K562 treated with DMSO at 1 percent for 12 hours (cell line): ENCODE measurements around the gene STX16. TPM values are rescaled to one million over a fixed set of nuclear protein-coding genes. Genes with fewer than 3 reads are reported as not detected.

Experiments
- total RNA-seq: library from RNA; unstranded; fragments of 300-600 nt; gene quantifications from 2 replicates; pipeline ENCODE4 v1.2.3, GENCODE V29; 2022; ENCODE audit not compliant: insufficient read depth

Gene STX16, protein sequence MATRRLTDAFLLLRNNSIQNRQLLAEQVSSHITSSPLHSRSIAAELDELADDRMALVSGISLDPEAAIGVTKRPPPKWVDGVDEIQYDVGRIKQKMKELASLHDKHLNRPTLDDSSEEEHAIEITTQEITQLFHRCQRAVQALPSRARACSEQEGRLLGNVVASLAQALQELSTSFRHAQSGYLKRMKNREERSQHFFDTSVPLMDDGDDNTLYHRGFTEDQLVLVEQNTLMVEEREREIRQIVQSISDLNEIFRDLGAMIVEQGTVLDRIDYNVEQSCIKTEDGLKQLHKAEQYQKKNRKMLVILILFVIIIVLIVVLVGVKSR
- total RNA-seq, result 15.7 and 38.8 TPM in 2 replicates

DNA sequence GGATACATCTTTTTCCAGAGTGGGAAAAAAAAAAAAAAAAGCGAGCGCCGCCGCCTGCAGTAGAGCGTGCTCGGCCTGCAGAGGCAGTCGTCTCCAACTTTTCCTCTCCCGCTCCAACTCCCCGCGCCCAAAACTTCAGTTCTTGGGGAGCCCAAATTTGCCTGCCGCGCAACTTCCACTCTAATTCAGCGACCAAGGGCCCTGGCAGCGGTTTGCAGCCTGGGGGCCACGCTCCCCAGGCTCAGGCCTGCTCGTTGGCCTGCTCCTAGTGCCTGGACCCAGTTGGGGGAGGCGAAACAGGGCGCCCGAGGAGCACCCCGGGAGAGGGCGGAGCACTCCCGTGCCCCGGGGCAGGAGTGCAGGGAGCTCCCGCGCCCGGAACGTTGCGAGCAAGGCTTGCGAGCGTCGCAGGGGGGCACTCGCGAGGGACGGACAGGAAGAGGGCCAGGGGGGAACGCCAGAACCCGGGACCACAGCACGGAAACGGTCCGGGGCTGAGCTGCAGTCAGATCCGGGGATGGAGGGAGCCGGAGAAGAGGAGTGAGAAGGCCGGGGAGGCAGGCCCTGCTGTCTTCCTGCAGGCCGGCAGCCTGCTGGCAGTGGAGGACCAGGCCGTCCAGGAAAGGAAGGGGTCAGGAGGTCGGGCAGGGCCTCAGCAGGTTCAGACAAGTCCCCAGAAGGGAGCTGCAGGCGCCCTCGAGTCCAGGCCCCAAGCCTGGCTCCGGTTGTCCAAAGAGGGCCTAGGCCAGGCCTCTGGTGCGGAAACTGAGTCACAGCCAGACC is at the start of gene STX16:
Gene STX16, plus strand, starts transcription at position 508 of the 783 bp plus-strand sequence. CDS start 724 bp downstream, outside the sequence.

DNA sequence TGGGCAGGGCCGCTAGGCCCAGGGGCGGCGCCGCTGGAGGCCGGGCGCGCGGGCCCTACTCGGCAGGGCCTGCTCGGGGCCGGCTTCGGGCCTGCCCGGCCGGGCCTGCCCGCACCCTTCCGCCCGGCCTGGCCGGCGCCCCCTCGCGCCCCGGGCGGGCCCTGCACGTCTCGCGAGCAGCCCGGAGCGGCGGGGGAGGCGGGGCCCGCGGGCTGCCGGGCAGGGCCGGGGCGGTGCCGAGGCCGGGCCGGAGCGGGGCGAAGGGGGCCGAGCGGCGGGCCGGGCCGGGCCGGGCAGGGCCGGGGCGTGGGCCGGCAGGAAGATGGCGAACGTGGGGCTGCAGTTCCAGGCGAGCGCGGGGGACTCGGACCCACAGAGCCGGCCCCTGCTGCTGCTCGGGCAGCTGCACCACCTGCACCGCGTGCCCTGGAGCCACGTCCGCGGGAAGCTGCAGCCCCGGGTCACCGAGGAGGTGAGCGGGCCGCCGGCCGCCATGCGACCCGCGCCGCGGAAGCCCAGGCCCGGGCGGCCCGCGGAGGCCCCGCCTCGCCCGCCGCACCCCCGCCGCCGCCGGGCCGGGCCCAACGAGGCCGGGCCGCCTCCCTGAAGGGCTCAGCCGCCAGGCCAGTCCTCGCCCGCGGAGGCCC is 41.6 kb downstream of the STX16 start, which contains the start of gene NPEPL1:
Gene NPEPL1, plus strand, starts transcription at position 222 of the 647 bp plus-strand sequence. Its CDS starts 101 bp downstream, at position 323.

Other genes with a start within 250 kb of the STX16 start
- not detected in 2 replicates for gene APCDD1L, start 135.9 kb upstream of the STX16 start, total RNA-seq
- 1.1 and 3.3 TPM in 2 replicates for gene NPEPL1, start 41.5 kb downstream of the STX16 start, total RNA-seq
- 2.0 TPM in 1 of 2 replicates, not detected in the other for gene GNAS-AS1, start 199.6 kb downstream of the STX16 start, total RNA-seq
- 438 and 608 TPM in 2 replicates for gene GNAS, start 201.4 kb downstream of the STX16 start, total RNA-seq